OCI-LY7 (cell line): Measurements from ENCODE around the gene PRRC1.

Experiments used
- EZH2phosphoT487 ChIP-seq: fragments of 200-600 bp; sonication (generic); IDR thresholded peaks from 2 replicates; pipeline ENCODE4 v1.6.1; 2018; ENCODE audit warnings: low read depth, borderline replicate concordance, mild to moderate bottlenecking, mixed run types, antibody characterized with exemption, low read length, moderate library complexity, mixed read lengths
- TF ChIP-seq, protein P1 (sequence below): fragments of 200-600 bp; sonication (generic); conservative IDR thresholded peaks from 2 replicates; pipeline ENCODE4 v1.5.1; 2014; ENCODE audit warnings: mild to moderate bottlenecking, antibody characterized with exemption, low read length, moderate library complexity, mixed read lengths

GRCh38 chr5:127564002-127564769 is 46.7 kb downstream of the PRRC1 start:
- TF ChIP-seq, protein P1, sequence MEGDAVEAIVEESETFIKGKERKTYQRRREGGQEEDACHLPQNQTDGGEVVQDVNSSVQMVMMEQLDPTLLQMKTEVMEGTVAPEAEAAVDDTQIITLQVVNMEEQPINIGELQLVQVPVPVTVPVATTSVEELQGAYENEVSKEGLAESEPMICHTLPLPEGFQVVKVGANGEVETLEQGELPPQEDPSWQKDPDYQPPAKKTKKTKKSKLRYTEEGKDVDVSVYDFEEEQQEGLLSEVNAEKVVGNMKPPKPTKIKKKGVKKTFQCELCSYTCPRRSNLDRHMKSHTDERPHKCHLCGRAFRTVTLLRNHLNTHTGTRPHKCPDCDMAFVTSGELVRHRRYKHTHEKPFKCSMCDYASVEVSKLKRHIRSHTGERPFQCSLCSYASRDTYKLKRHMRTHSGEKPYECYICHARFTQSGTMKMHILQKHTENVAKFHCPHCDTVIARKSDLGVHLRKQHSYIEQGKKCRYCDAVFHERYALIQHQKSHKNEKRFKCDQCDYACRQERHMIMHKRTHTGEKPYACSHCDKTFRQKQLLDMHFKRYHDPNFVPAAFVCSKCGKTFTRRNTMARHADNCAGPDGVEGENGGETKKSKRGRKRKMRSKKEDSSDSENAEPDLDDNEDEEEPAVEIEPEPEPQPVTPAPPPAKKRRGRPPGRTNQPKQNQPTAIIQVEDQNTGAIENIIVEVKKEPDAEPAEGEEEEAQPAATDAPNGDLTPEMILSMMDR, result peak; percentile 91
- no peak for TF ChIP-seq EZH2phosphoT487
